ENCODE measurements around the gene SEC16B.

SEC16B gene

GRCh38 chr1:177937931-177938330 is 31.9 kb downstream of the SEC16B start:
- Histone ChIP-seq H3K27me3 (replicated peaks) (no peaks in the 10 kb centered on the region), H3K4me3 (ENCODE audit: low read depth, low read length) (no peak overlapping the region), H3K27ac (no peak overlapping the region), H3K36me3 (replicated peaks) (no peaks in the 10 kb centered on the region)
- in situ Hi-C loops (cut with HindIII; ENCODE audit: low pct_ligation_motif_present, low sequenced_read_pairs), result no loop called here
- no peak for TF ChIP-seq CTCF (IDR thresholded peaks at IDR 0.05; ENCODE audit: low read depth, low read length, missing control alignments)
- peak; percentile 84 for DNase-seq

DNA sequence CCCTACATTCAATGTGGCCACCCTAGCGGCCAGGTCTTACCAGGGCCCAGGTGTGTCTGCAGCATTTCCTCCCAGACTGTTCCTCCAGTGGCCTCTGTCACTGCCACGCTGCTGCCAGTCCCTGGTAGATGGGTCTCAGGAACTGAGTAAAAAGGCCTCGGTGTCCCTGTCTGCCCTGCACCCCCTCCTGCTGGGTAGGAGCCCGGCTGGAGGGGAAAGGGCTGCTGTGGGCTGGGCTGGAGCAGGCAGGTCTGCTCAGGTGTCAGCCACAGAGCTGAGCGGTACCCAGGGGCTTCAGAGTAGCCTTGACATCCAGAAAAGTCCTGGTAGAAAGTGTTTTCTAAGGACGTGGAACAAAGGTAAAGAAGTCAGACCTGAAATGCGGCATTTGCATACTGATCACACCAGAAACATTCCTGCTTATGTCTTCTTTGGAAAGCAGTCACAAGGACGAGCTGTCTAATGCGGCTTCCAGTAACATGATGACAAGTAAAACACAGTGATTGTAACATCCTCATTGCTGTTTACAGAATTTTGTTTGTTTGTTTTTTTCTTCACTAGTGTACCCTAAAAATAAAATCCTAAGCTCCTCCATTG is 32.6 kb downstream of the SEC16B start:
- H3K27ac ChIP-seq, result no peak overlapping the region
- no peak for DNase-seq
- H3K4me3 ChIP-seq (ENCODE audit: low read depth, low read length), result no peak overlapping the region
- TF ChIP-seq CTCF (IDR thresholded peaks at IDR 0.05; ENCODE audit: low read depth, low read length, missing control alignments), result no peak
- no peaks in the 10 kb centered on the region for H3K36me3 ChIP-seq (replicated peaks)
- in situ Hi-C loops (cut with HindIII; ENCODE audit: low pct_ligation_motif_present, low sequenced_read_pairs), result no loop called here
- H3K27me3 ChIP-seq (replicated peaks), result no peaks in the 10 kb centered on the region

DNA sequence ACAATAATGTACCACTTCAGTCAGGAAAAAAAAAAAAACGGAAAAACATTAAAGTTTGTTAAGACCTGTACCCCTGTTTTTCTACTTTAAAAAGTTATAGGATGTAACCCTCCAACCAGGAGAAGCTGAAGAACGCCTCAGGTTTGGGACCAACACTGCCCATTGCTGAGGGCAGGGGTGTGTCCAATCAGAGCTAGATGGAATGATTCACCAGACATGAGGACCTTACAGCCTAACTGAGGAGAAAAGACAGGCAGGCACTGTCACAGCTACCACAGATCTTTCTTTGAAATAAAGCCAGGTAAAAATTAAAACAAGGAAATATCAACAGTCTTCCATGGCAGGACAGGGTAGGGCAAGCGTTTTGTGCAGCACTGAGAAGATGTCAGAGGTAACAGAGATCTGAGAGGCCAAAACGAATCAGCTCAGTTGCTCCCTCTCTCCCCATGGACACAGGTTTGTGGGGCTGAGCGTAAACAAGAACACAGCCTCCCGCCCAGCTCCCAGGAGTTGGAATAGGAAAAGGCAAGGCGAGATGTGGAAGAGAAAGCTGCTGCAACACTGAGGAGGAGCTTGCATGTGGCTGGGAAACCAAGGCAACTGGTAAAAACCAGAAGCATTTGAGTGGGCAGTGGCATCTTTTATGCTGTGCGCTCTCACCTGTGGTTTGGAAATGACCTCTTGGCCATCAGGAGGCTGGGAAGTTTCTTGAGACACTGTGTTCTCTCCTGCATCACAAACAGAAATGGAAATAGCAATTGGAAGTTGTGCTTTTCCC is 34.0 kb downstream of the SEC16B start:
- no peak for TF ChIP-seq CTCF (IDR thresholded peaks at IDR 0.05; ENCODE audit: low read depth, low read length, missing control alignments)
- in situ Hi-C loops (cut with HindIII; ENCODE audit: low pct_ligation_motif_present, low sequenced_read_pairs), result no loop called here
- H3K4me3 ChIP-seq (ENCODE audit: low read depth, low read length), result no peak overlapping the region
- no peak for DNase-seq
- H3K27ac ChIP-seq, result no peak overlapping the region
- no peaks in the 10 kb centered on the region for H3K36me3 ChIP-seq (replicated peaks)
- no peaks in the 10 kb centered on the region for H3K27me3 ChIP-seq (replicated peaks)

DNA sequence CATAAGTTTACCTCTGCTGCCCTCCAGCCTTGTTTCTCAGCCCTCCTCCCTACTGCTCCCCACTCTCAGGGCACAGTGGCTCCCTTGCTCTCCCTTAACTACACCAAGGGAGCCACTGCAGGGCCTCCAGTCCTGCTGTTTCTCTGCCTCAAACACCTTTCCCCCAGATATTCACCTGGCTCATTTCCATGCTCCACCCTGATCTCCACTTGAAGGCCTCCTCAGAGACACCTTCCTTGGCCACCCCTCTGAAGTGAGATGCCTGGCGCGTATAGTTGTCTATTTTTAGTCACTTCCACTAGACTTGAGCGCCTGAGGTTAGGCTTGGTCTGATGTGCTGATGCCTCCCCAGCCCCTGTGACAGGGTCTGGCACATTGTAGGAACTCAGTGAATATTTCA is 34.9 kb downstream of the SEC16B start:
- DNase-seq, result no peak
- Histone ChIP-seq H3K4me3 (ENCODE audit: low read depth, low read length) (no peak overlapping the region), H3K27ac (no peak overlapping the region), H3K36me3 (replicated peaks) (no peaks in the 10 kb centered on the region), H3K27me3 (replicated peaks) (no peaks in the 10 kb centered on the region)
- in situ Hi-C loops (cut with HindIII; ENCODE audit: low pct_ligation_motif_present, low sequenced_read_pairs), result no loop called here
- no peak for TF ChIP-seq CTCF (IDR thresholded peaks at IDR 0.05; ENCODE audit: low read depth, low read length, missing control alignments)

DNA sequence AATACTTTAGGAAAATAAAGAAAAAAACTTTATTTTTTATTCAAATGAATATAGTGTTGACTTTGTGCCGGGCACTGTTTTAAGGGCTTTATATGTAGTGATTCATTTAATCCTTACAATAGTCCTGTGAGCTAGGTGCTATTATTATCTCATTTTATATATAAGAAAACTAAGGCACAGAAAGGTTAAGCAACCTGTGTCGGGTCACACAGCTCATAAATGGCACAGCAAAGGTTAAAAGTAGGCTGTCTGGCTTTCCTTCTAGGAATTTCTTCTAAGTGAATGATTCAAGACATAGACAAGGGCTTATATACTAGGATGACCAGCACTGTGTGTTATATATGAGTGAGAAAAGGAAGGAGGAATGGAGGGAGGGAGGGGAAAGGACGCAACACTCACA is 35.4 kb downstream of the SEC16B start:
- no peak overlapping the region for H3K27ac ChIP-seq
- in situ Hi-C loops (cut with HindIII; ENCODE audit: low pct_ligation_motif_present, low sequenced_read_pairs), result no loop called here

More for the DNA sequence above, 35.4 kb downstream of the SEC16B start:
- Histone ChIP-seq H3K4me3 (ENCODE audit: low read depth, low read length) (no peak overlapping the region), H3K27me3 (replicated peaks) (no peaks in the 10 kb centered on the region), H3K36me3 (replicated peaks) (no peaks in the 10 kb centered on the region)
- no peak for DNase-seq
- no peak for TF ChIP-seq CTCF (IDR thresholded peaks at IDR 0.05; ENCODE audit: low read depth, low read length, missing control alignments)

Measured in brain microvascular endothelial cell (primary cell).